ENCODE results near the gene METTL15. TPM values are rescaled to one million over a fixed set of nuclear protein-coding genes. Genes with fewer than 3 reads are reported as not detected.

METTL15 gene
- total and polyA plus RNA-seq, 5 donors from 2014 or later, result 5.1 to 11.5 (median 7.3) TPM

- no peak overlapping the region for H3K4me3 Mint-ChIP-seq
- DNase-seq (no peak), ATAC-seq (ENCODE audit: low read depth in 2 of 2) (no peak)
- H3K4me1 ChIP-seq (ENCODE audit: control insufficient read depth, insufficient read depth, low read length, poor library complexity, severe bottlenecking), result no peaks in the 10 kb centered on the region
- no peak overlapping the region for H3K4me3 ChIP-seq (ENCODE audit: low read depth, low read length)
- no peaks in the 10 kb centered on the region for H3K27me3 ChIP-seq (ENCODE audit: control insufficient read depth, insufficient read depth, low read length)
- peaks cover 0 to 20% (median 7%) of the 10 kb centered on the region in 4 donors for H3K4me1 Mint-ChIP-seq
- no peaks in the 10 kb centered on the region for H3K9me3 ChIP-seq (ENCODE audit: control insufficient read depth in 2 of 2, low read length in 2 of 2)
- peaks cover 0 to 2% (median 0%) of the 10 kb centered on the region in 7 donors for H3K9me3 Mint-ChIP-seq
- H3K36me3 ChIP-seq (ENCODE audit: control insufficient read depth, insufficient read depth, low read length), result no peaks in the 10 kb centered on the region
- H3K27ac Mint-ChIP-seq, result no peak overlapping the region
- no peak overlapping the region for H3K27ac ChIP-seq (ENCODE audit: insufficient read depth, low read length, poor library complexity, severe bottlenecking)
- no peaks in the 10 kb centered on the region for H3K27me3 Mint-ChIP-seq
- H3K36me3 Mint-ChIP-seq, result peaks cover 22% of the 10 kb centered on the region
These were observed 134.4 kb downstream of the METTL15 start for GRCh38 chr11:28242596-28242995.

GRCh38 chr11:28243061-28243460, 134.9 kb downstream of the METTL15 start:
- DNase-seq, result no peak
- Histone ChIP-seq H3K4me3 (ENCODE audit: low read depth, low read length) (no peak overlapping the region), H3K4me1 (ENCODE audit: control insufficient read depth, insufficient read depth, low read length, poor library complexity, severe bottlenecking) (no peaks in the 10 kb centered on the region), H3K27ac (ENCODE audit: insufficient read depth, low read length, poor library complexity, severe bottlenecking) (no peak overlapping the region), H3K27me3 (ENCODE audit: control insufficient read depth, insufficient read depth, low read length) (no peaks in the 10 kb centered on the region), H3K36me3 (ENCODE audit: control insufficient read depth, insufficient read depth, low read length) (no peaks in the 10 kb centered on the region), H3K9me3 (ENCODE audit: control insufficient read depth in 2 of 2, low read length in 2 of 2) (no peaks in the 10 kb centered on the region)
- H3K27me3 Mint-ChIP-seq, result no peaks in the 10 kb centered on the region
- peaks cover 0 to 2% (median 0%) of the 10 kb centered on the region in 7 donors for H3K9me3 Mint-ChIP-seq
- H3K4me3 Mint-ChIP-seq, result no peak overlapping the region
- H3K36me3 Mint-ChIP-seq, result peaks cover 22% of the 10 kb centered on the region
- ATAC-seq (ENCODE audit: low read depth in 2 of 2), result no peak
- peaks cover 0 to 20% (median 7%) of the 10 kb centered on the region in 4 donors for H3K4me1 Mint-ChIP-seq
- no peak overlapping the region for H3K27ac Mint-ChIP-seq

GRCh38 chr11:28243581-28243980, 135.4 kb downstream of the METTL15 start:
- Histone ChIP-seq H3K27me3 (ENCODE audit: control insufficient read depth, insufficient read depth, low read length) (no peaks in the 10 kb centered on the region), H3K4me3 (ENCODE audit: low read depth, low read length) (no peak overlapping the region), H3K36me3 (ENCODE audit: control insufficient read depth, insufficient read depth, low read length) (no peaks in the 10 kb centered on the region), H3K27ac (ENCODE audit: insufficient read depth, low read length, poor library complexity, severe bottlenecking) (no peak overlapping the region), H3K9me3 (ENCODE audit: control insufficient read depth in 2 of 2, low read length in 2 of 2) (no peaks in the 10 kb centered on the region), H3K4me1 (ENCODE audit: control insufficient read depth, insufficient read depth, low read length, poor library complexity, severe bottlenecking) (no peaks in the 10 kb centered on the region)
- H3K4me1 Mint-ChIP-seq, result peaks cover 0 to 20% (median 6%) of the 10 kb centered on the region in 4 donors
- peaks cover 0 to 2% (median 0%) of the 10 kb centered on the region in 7 donors for H3K9me3 Mint-ChIP-seq
- H3K27ac Mint-ChIP-seq, result no peak overlapping the region
- no peak overlapping the region for H3K4me3 Mint-ChIP-seq
- ATAC-seq (ENCODE audit: low read depth in 2 of 2), result no peak
- peaks cover 22% of the 10 kb centered on the region for H3K36me3 Mint-ChIP-seq
- no peaks in the 10 kb centered on the region for H3K27me3 Mint-ChIP-seq
- DNase-seq, result no peak

GRCh38 chr11:28245131-28245530, 136.9 kb downstream of the METTL15 start:
- Mint-ChIP-seq H3K27ac (no peak overlapping the region), H3K4me1 (peaks cover 0 to 16% (median 4%) of the 10 kb centered on the region in 4 donors), H3K36me3 (peaks cover 20% of the 10 kb centered on the region), H3K4me3 (no peak overlapping the region), H3K9me3 (peaks cover 0 to 3% (median 0%) of the 10 kb centered on the region in 7 donors), H3K27me3 (no peaks in the 10 kb centered on the region)
- no peak overlapping the region for H3K27ac ChIP-seq (ENCODE audit: insufficient read depth, low read length, poor library complexity, severe bottlenecking)
- no peaks in the 10 kb centered on the region for H3K4me1 ChIP-seq (ENCODE audit: control insufficient read depth, insufficient read depth, low read length, poor library complexity, severe bottlenecking)
- no peaks in the 10 kb centered on the region for H3K36me3 ChIP-seq (ENCODE audit: control insufficient read depth, insufficient read depth, low read length)
- no peak for ATAC-seq (ENCODE audit: low read depth in 2 of 2)
- H3K27me3 ChIP-seq (ENCODE audit: control insufficient read depth, insufficient read depth, low read length), result no peaks in the 10 kb centered on the region
- H3K9me3 ChIP-seq (ENCODE audit: control insufficient read depth in 2 of 2, low read length in 2 of 2), result no peaks in the 10 kb centered on the region
- no peak for DNase-seq
- H3K4me3 ChIP-seq (ENCODE audit: low read depth, low read length), result no peak overlapping the region

- Mint-ChIP-seq H3K27ac (no peak overlapping the region), H3K9me3 (peaks cover 0 to 12% (median 7%) of the 10 kb centered on the region in 7 donors), H3K4me1 (peaks cover 0 to 9% (median 4%) of the 10 kb centered on the region in 4 donors), H3K4me3 (no peak overlapping the region), H3K27me3 (no peaks in the 10 kb centered on the region), H3K36me3 (peaks cover 45% of the 10 kb centered on the region)
- Histone ChIP-seq H3K27me3 (ENCODE audit: control insufficient read depth, insufficient read depth, low read length) (no peaks in the 10 kb centered on the region), H3K9me3 (ENCODE audit: control insufficient read depth in 2 of 2, low read length in 2 of 2) (no peaks in the 10 kb centered on the region), H3K27ac (ENCODE audit: insufficient read depth, low read length, poor library complexity, severe bottlenecking) (no peak overlapping the region), H3K36me3 (ENCODE audit: control insufficient read depth, insufficient read depth, low read length) (no peaks in the 10 kb centered on the region), H3K4me1 (ENCODE audit: control insufficient read depth, insufficient read depth, low read length, poor library complexity, severe bottlenecking) (no peaks in the 10 kb centered on the region), H3K4me3 (ENCODE audit: low read depth, low read length) (no peak overlapping the region)
- DNase-seq (no peak), ATAC-seq (ENCODE audit: low read depth in 2 of 2) (no peak)
These were observed 142.0 kb downstream of the METTL15 start for GRCh38 chr11:28250192-28250591.

- H3K4me1 ChIP-seq (ENCODE audit: control insufficient read depth, insufficient read depth, low read length, poor library complexity, severe bottlenecking), result no peaks in the 10 kb centered on the region
- H3K27ac ChIP-seq (ENCODE audit: insufficient read depth, low read length, poor library complexity, severe bottlenecking), result no peak overlapping the region
- no peak for ATAC-seq (ENCODE audit: low read depth in 2 of 2)
- no peaks in the 10 kb centered on the region for H3K36me3 ChIP-seq (ENCODE audit: control insufficient read depth, insufficient read depth, low read length)
- peaks cover 43% of the 10 kb centered on the region for H3K36me3 Mint-ChIP-seq
- H3K4me3 ChIP-seq (ENCODE audit: low read depth, low read length), result no peak overlapping the region
- no peaks in the 10 kb centered on the region for H3K27me3 Mint-ChIP-seq
- peaks cover 0 to 13% (median 11%) of the 10 kb centered on the region in 7 donors for H3K9me3 Mint-ChIP-seq
- H3K27me3 ChIP-seq (ENCODE audit: control insufficient read depth, insufficient read depth, low read length), result no peaks in the 10 kb centered on the region
- no peak overlapping the region for H3K27ac Mint-ChIP-seq
- H3K4me1 Mint-ChIP-seq, result peaks cover 4 to 9% (median 4%) of the 10 kb centered on the region in 4 donors
- no peaks in the 10 kb centered on the region for H3K9me3 ChIP-seq (ENCODE audit: control insufficient read depth in 2 of 2, low read length in 2 of 2)
- H3K4me3 Mint-ChIP-seq, result no peak overlapping the region
- DNase-seq, result no peak
These were observed 143.1 kb downstream of the METTL15 start for GRCh38 chr11:28251257-28251656.

GRCh38 chr11:28257761-28258160, 149.6 kb downstream of the METTL15 start:
- no peak overlapping the region for H3K27ac Mint-ChIP-seq
- Histone ChIP-seq H3K4me3 (ENCODE audit: low read depth, low read length) (no peak overlapping the region), H3K27ac (ENCODE audit: insufficient read depth, low read length, poor library complexity, severe bottlenecking) (no peak overlapping the region), H3K4me1 (ENCODE audit: control insufficient read depth, insufficient read depth, low read length, poor library complexity, severe bottlenecking) (no peaks in the 10 kb centered on the region), H3K27me3 (ENCODE audit: control insufficient read depth, insufficient read depth, low read length) (no peaks in the 10 kb centered on the region), H3K9me3 (ENCODE audit: control insufficient read depth in 2 of 2, low read length in 2 of 2) (no peaks in the 10 kb centered on the region), H3K36me3 (ENCODE audit: control insufficient read depth, insufficient read depth, low read length) (no peaks in the 10 kb centered on the region)
- H3K9me3 Mint-ChIP-seq, result peaks cover 0 to 16% (median 13%) of the 10 kb centered on the region in 7 donors
- peaks cover 3 to 13% (median 10%) of the 10 kb centered on the region in 4 donors for H3K4me1 Mint-ChIP-seq
- H3K36me3 Mint-ChIP-seq, result peaks cover 38% of the 10 kb centered on the region
- H3K27me3 Mint-ChIP-seq, result no peaks in the 10 kb centered on the region
- ATAC-seq (ENCODE audit: low read depth in 2 of 2) (no peak), DNase-seq (no peak)
- H3K4me3 Mint-ChIP-seq, result no peak overlapping the region

GRCh38 chr11:28259177-28259843, 151.1 kb downstream of the METTL15 start:
- H3K4me1 ChIP-seq (ENCODE audit: control insufficient read depth, insufficient read depth, low read length, poor library complexity, severe bottlenecking), result no peaks in the 10 kb centered on the region
- H3K27me3 ChIP-seq (ENCODE audit: control insufficient read depth, insufficient read depth, low read length), result no peaks in the 10 kb centered on the region
- H3K27me3 Mint-ChIP-seq, result no peaks in the 10 kb centered on the region
- H3K27ac Mint-ChIP-seq, result no peak overlapping the region
- H3K36me3 Mint-ChIP-seq, result peaks cover 26% of the 10 kb centered on the region
- H3K36me3 ChIP-seq (ENCODE audit: control insufficient read depth, insufficient read depth, low read length), result no peaks in the 10 kb centered on the region
- ATAC-seq (ENCODE audit: low read depth in 2 of 2) (no peak), DNase-seq (peak in 1 of 3 donors; percentile 18)
- H3K9me3 Mint-ChIP-seq, result peaks cover 0 to 10% (median 9%) of the 10 kb centered on the region in 7 donors
- H3K4me3 Mint-ChIP-seq, result no peak overlapping the region
- peaks cover 2 to 12% (median 10%) of the 10 kb centered on the region in 4 donors for H3K4me1 Mint-ChIP-seq
- H3K9me3 ChIP-seq (ENCODE audit: control insufficient read depth in 2 of 2, low read length in 2 of 2), result no peaks in the 10 kb centered on the region
- H3K4me3 ChIP-seq (ENCODE audit: low read depth, low read length), result no peak overlapping the region
- H3K27ac ChIP-seq (ENCODE audit: insufficient read depth, low read length, poor library complexity, severe bottlenecking), result no peak overlapping the region

Measured in CD4-positive, CD25-positive, alpha-beta regulatory T cell (primary cell).